ENCODE measurements around the gene SYTL4.

GRCh38 chrX:100625985-100626491 lies 105.9 kb downstream of the SYTL4 start:
- no peak for TF ChIP-seq CTCF (IDR thresholded peaks at IDR 0.05)
- no peak for TF ChIP-seq POLR2A (IDR thresholded peaks at IDR 0.05)

Measured in lower leg skin (tissue), 3 donors.